GM20431 (cell line): ENCODE measurements around the gene SYNGR4.

Experiments used
- in situ Hi-C: fragments of 300-500 bp; cut with MseI, MboI; formaldehyde crosslinking; loops from one replicate; pipeline ENCODE4 v1.15.0; 2020; ENCODE audit warnings: low sequenced_read_pairs; ENCODE audit not compliant: unreplicated experiment

The SYNGR4 gene

DNA sequence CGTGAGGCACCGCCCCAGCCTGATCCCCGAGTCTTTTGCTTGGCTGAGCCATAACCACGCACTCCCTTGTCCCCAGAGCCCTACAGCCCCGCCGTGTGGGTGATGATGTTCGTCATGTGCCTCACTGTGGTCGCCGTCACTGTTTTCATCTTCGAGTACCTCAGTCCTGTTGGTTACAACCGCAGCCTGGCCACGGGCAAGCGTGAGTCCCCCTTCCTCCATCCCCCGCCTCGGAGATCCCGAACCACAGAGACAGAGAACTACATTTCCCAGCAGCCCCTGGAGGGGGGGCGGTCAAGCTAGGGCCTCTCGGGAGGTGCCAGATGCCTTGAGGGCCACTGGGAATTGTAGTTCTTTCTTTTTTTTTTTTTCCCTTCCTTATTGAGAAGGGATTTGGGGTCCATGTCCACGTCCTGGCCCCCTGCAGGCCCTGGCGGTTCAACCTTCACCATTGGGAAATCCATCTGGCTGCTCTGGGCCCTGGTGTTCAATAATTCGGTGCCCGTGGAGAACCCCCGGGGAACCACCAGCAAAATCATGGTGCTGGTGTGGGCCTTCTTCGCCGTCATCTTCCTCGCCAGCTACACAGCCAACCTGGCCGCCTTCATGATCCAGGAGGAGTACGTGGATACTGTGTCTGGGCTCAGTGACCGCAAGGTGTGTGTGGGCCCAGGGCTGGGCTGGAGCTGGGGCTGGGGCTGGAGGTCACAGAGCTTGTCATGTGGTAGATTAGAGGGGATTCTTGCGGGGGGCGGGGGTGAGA, 55.2 kb downstream of the SYNGR4 start:
- in situ Hi-C loops, result no loop called here

DNA sequence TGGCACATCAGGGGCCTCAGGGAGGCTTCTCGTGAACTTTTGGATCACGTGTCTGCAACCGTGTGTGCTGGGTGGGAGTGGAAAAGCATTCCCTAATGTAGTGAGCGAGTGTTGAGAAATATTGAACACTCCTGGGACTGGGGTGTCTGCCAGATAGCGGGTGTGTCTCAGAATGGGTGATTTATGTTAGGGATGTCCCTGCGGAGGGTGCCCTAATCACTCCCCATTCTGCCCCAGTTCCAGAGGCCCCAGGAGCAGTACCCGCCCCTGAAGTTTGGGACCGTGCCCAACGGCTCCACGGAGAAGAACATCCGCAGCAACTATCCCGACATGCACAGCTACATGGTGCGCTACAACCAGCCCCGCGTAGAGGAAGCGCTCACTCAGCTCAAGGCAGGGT, 57.4 kb downstream of the SYNGR4 start:
- in situ Hi-C loops, result no loop called here

DNA sequence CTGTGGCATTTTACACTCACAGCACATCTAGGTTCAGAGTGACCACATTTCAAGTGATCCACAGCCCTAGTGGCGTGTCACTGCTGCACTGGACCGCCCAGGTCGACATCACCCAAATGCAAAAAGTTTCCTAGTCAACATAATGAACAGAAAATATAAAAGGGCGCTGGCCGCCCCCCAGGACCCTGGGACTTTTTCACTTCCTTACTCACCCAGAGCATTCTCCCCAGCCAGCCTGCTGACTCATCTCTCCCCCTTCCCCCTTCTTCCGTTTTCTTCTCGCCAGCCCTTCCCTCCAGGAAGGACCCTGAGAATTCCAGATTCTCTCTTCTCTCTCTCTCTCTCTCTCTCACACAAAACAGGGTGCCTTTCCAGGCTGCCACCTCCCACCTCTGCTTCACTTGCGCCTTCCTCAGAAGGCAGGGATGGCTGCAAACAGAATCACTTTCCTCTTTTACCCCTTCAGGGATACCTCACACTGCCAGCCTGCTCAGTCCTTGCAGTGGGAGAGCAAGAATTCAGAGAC, 60.6 kb downstream of the SYNGR4 start:
- in situ Hi-C loops, result no loop called here
